ACHN (cell line): ENCODE data around the gene RCBTB1.
A peak's percentile ranks its signal among the peaks of the same experiment; 100 is the strongest.
"Not testable (repeated sequence)": the region's sequence is repeated elsewhere in the genome, so short reads cannot be mapped to it uniquely, and the experiment has no call there.

ENCODE experiments used
- DNase-seq: peaks from one replicate; pipeline ENCODE4 v3.0.0-alpha.2; 2015
- in situ Hi-C: cut with HindIII; loops from 2 replicates; pipeline ENCODE4 v1.10.0; 2017; ENCODE audit warnings: low sequenced_read_pairs, low pct_ligation_motif_present, low pct_unique_long_range_greater_than_20kb

The RCBTB1 gene

DNA sequence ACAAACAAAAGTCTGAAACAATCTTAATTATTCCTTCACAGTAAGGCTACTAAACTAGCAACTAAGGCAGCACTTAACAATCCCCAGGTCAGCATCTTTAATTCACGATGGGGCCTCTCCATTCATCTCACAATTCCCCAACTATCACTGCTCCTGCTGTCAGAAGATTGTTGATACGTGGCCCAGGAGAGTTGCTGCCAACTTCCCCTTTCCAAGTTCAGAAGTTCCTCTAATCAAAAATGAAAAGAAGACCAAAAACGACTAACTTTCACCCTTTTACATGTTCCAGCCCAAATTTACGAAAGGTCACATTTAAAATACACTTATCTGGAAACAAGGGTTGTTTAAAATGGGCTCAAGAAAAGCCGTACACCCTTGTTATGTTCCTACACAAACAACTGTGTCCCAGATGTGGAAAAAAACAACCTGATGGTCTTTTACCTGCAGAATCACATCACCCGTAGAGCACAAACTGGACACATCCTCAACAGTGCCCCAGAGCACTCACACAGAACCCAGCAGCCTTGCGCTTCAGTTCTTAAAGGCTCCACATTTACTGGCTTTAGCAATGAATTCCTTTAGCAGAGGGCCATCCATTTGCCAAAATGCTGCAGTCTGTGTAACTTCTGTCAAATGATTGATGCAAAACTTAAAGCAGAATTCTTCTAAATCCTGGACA is 51.6 kb downstream of the RCBTB1 start:
- no peak for DNase-seq
- in situ Hi-C loops = no loop called here

GRCh38 chr13:49533011-49533410 is 52.3 kb downstream of the RCBTB1 start:
- DNase-seq = no peak
- in situ Hi-C loops = no loop called here

DNA sequence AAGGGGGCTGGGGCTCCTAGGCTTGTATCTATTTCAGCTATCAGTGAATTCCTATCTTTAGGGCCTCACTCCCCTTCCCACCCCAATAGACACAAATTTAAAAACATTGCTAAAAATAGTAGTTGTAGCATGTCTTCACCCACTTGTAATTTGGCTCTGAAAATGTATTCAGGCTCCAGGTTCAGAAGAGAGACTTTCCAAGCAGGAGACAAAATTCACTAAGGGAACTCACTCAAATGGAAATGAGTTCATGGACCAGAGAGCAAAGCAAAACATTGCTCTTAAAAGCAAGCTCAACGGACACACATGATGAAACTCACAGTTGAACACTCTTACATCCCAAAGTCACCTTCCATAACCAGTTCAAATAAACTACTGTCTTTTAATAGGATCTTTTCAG is 52.8 kb downstream of the RCBTB1 start:
- in situ Hi-C loops = no loop called here
- DNase-seq = peak; percentile 6

GRCh38 chr13:49530457-49530856 is 54.9 kb downstream of the RCBTB1 start:
- no peak for DNase-seq
- in situ Hi-C loops = no loop called here

DNA sequence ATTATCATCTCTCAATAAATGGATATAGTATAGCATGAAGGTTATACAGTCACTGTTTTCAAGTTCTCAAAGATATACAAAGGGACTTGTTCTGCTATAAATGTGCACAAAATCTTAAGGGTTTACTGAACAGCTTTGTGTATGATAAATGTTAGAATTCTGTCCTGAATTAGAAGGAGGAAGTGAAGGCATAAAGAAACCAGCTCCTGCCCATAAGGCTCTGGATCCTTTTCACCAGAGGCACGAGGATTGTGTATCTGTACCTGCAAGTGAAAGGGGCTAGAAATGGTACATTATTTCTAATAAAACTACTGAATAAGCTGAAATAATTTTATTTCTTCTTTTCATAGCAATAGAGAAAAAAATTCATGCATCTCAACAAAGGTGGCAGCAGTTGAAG is 57.2 kb downstream of the RCBTB1 start:
- in situ Hi-C loops = no loop called here
- no peak for DNase-seq

GRCh38 chr13:49527123-49527522 is 58.2 kb downstream of the RCBTB1 start:
- in situ Hi-C loops = no loop called here
- no peak for DNase-seq

- in situ Hi-C loops = no loop called here
- DNase-seq = no peak
Observed at GRCh38 chr13:49524740-49525501, 60.4 kb downstream of the RCBTB1 start.

GRCh38 chr13:49521224-49521623 is 64.1 kb downstream of the RCBTB1 start:
- no peak for DNase-seq
- in situ Hi-C loops = no loop called here

DNA sequence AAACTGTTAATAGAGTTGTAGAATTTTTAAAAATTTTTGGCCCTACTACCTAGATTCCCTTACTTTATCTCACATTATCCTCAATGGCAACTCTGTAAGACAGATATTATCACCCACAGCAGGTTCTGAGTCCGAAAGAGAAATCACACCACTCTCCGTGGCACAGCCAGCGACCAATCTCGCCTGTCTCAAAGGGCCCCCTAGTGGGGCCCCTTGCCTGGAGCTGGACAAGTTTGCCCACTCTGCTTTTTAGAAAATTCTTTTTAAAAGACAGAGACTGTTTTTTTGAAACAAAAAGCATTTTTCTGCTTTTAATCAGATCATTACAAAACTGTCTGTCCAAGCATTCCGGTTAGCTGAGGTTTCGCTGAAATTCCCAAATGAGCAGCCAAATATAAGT is 67.9 kb downstream of the RCBTB1 start:
- in situ Hi-C loops = no loop called here
- DNase-seq = no peak

DNA sequence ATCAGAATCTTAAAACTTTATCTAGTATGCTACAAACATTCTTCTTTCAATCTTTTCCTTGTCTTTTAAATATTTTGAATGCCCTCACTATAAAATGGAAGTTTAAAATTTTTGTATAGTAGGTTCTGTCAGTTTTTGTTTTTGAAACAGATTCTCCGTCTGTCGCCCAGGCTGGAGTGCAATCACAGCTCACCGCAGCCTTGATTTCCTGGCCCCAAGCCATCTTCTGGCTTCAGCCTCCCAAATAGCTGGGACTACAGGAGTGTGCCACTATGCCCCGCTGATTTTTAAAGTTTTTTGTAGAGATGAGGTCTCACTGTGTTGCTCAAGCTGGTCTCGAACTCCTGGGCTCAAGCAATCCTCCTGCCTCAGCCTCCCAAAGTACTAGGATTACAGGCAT is 68.9 kb downstream of the RCBTB1 start:
- in situ Hi-C loops = no loop called here
- DNase-seq = no peak

- in situ Hi-C loops = no loop called here
- no peak for DNase-seq
Observed at GRCh38 chr13:49512578-49512977, 72.8 kb downstream of the RCBTB1 start.

GRCh38 chr13:49503951-49504350 is 81.4 kb downstream of the RCBTB1 start:
- in situ Hi-C loops = no loop called here
- no peak for DNase-seq

GRCh38 chr13:49502954-49503353 is 82.4 kb downstream of the RCBTB1 start:
- no peak for DNase-seq
- in situ Hi-C loops = no loop called here

GRCh38 chr13:49499889-49500660 is 85.3 kb downstream of the RCBTB1 start:
- no peak for DNase-seq
- in situ Hi-C loops = no loop called here

DNA sequence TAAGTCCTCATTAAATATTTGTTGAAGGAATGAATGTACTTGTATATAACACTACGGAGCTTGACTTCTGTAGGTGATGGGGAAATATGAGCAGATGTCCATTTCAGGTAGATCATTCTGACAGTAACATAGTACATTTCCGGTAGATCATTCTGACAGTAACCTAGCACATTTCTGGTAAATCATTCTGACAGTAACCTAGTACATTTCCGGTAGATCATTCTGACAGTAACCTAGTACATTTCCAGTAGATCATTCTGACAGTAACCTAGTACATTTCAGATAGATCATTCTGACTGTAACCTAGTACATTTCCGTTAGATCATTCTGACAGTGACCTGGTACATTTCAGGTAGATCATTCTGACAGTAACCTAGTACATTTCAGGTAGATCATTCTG is 87.2 kb downstream of the RCBTB1 start:
- DNase-seq = no peak
- in situ Hi-C loops = no loop called here

GRCh38 chr13:49497272-49497671 is 88.1 kb downstream of the RCBTB1 start:
- DNase-seq = no peak
- in situ Hi-C loops = no loop called here

- in situ Hi-C loops, DNase-seq: not testable (repeated sequence)
Observed at GRCh38 chr13:49496837-49497236, 88.5 kb downstream of the RCBTB1 start.

GRCh38 chr13:49495783-49496762 is 89.3 kb downstream of the RCBTB1 start, which contains the start of gene PHF11:
TSS of gene PHF11 (plus strand) at chr13:49495953. CDS start at chr13:49496002, 49 bp downstream.
- peak; percentile 71 for DNase-seq
- in situ Hi-C loops = no loop called here
